Gastrocnemius medialis (tissue), 4 donors: Measurements from ENCODE around the gene SPON1.

Source experiments
- CTCF ChIP-seq, 5 experiments: fragments of 450-650 bp in 3 of 5; fragments of 200-600 bp in 2 of 5; sonication (generic) in 2 of 5; IDR thresholded peaks in 4 of 5; conservative IDR thresholded peaks in 1 of 5; 1 replicate in 4 of 5; 2 replicates in 1 of 5; pipeline ENCODE4 v1.5.1; 2016 to 2019; ENCODE audit warnings: antibody characterized with exemption in 5 of 5, mild to moderate bottlenecking in 3 of 5, moderate library complexity in 3 of 5
- POLR2A ChIP-seq, 2 donors: fragments of 450-650 bp; IDR thresholded peaks; one replicate each; pipeline ENCODE4 v1.6.1; 2017; ENCODE audit warnings: antibody characterized with exemption in 2 of 2, mild to moderate bottlenecking in 2 of 2, moderate library complexity in 2 of 2

DNA sequence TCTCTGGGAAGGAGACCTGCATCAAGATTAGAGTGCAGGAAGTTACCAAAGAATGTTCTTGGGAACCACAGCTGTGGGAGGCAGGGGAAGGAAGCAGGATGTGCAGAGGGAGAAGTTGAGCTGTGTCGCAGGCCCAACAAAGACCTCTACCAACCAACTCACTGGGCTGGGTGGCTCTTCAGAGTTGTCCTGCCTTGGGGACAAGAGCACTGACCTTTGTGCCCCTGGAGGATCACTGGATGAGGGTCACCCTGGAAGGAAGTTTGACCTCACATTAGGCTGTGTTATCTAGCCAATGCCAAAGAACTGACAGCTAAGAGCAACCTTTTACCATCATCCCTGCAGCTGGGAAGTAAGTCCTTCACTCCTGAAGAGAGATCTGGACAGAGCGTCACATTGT is 265.8 kb downstream of the SPON1 start:
- TF ChIP-seq CTCF (IDR thresholded peaks at IDR 0.05 in 4 of 5, conservative IDR thresholded peaks at IDR 0.05 in 1 of 5): no peak
- no peak for TF ChIP-seq POLR2A (IDR thresholded peaks at IDR 0.05)
